Measurements from ENCODE around the gene CLPX. TPM values are rescaled to one million over a fixed set of nuclear protein-coding genes. Genes with fewer than 3 reads are reported as not detected.

Gene CLPX
- polyA plus RNA-seq, 1 experiment: 13.3 TPM

DNA sequence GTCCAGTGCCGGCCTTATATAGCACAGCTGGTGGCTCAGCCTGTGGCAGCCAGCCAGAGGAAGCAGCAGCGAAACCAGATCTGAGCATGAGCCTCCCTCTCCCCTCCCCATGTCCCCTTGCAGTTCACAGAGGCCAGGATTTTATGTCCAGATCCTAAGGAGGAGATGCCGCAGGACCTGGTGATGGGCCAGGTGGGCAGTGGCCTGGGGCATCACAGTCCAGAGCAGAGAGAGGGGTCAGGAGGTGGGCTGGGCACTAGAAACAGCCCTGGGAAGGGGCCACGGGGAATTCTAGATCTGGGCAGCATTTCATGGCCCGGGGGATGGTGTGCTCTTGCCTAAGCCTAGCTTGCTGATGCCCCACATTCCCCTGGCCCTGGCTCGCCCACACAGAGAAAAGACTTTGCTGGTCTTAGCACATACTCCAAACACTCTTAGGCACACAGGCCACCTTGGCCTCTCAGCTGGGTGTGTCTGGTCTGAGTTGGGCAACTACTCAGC, 26.4 kb upstream of the CLPX start:
- CTCF ChIA-PET: interaction anchor here (0.7 to 2.0 kb wide), 6 partner anchors 10 to 64 kb away, joined by 3 to 7 read pairs (median 3); no protein-coding TSS in a partner anchor
- H3K36me3 ChIP-seq (ENCODE audit: control insufficient read depth, insufficient read depth, low read length): no peaks in the 10 kb centered on the region
- POLR2A ChIA-PET: no interaction called here
- no peak overlapping the region for H3K4me3 ChIP-seq (ENCODE audit: low read depth, low read length)
- TF ChIP-seq, protein P1, sequence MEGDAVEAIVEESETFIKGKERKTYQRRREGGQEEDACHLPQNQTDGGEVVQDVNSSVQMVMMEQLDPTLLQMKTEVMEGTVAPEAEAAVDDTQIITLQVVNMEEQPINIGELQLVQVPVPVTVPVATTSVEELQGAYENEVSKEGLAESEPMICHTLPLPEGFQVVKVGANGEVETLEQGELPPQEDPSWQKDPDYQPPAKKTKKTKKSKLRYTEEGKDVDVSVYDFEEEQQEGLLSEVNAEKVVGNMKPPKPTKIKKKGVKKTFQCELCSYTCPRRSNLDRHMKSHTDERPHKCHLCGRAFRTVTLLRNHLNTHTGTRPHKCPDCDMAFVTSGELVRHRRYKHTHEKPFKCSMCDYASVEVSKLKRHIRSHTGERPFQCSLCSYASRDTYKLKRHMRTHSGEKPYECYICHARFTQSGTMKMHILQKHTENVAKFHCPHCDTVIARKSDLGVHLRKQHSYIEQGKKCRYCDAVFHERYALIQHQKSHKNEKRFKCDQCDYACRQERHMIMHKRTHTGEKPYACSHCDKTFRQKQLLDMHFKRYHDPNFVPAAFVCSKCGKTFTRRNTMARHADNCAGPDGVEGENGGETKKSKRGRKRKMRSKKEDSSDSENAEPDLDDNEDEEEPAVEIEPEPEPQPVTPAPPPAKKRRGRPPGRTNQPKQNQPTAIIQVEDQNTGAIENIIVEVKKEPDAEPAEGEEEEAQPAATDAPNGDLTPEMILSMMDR (IDR thresholded peaks at IDR 0.05; ENCODE audit: insufficient read depth, low read depth, low read length): no peak
- peaks cover 3% of the 10 kb centered on the region for H3K27me3 ChIP-seq (ENCODE audit: control insufficient read depth, insufficient read depth, low read length)
- no peak for DNase-seq (ENCODE audit: low read depth)

DNA sequence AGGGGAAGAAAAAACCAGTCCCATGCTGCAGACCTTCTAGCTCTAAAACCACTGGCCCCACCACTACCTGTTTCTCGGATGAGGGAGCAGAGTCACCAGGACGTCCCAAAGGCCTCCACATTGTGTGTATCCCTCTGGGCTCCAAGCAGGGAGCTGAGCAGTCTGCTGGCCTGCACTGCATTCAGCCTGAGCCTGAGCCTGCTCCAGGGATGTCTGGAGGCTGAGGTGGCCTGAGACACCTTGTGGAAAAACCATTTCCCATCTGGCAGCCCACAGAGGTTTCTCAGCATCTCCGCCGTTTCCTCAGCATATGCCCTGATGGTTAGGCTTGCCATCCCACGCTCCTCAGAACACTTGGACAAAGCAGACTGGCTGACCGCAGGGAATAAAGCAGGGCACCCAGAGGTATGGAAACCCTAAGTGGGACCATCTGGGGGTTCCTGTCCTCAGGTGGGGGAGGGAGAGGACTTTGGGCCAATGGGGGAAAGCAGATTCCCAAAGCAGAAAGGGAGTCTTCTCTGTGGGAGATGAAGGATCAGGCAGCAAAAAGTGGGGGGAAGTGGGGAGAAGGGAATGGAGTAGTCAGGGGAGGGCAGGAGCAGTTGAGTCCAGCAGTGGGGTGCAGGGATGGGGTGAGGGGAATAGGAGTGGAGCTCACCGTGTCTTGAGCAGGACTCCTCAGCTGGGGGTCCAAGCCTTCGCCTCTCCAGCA, 25.8 kb upstream of the CLPX start, which contains the start of gene CILP:
Gene CILP (minus strand): TSS at position 704 of the 712 bp plus-strand sequence. CDS start 1,718 bp downstream, outside the sequence.
- Histone ChIP-seq H3K4me3 (ENCODE audit: low read depth, low read length) (no peak within 1 kb of the TSS), H3K27me3 (ENCODE audit: control insufficient read depth, insufficient read depth, low read length) (peaks cover 3% of the 10 kb centered on the region), H3K36me3 (ENCODE audit: control insufficient read depth, insufficient read depth, low read length) (no peaks in the 10 kb centered on the region)
- TF ChIP-seq, protein P1 (IDR thresholded peaks at IDR 0.05; ENCODE audit: insufficient read depth, low read depth, low read length): no peak
- no peak for DNase-seq (ENCODE audit: low read depth)
- ChIA-PET CTCF (interaction anchor here (1.4 to 3.7 kb wide), 3 partner anchors 9 to 64 kb away, joined by 3 to 17 read pairs (median 7); no protein-coding TSS in a partner anchor), POLR2A (no interaction called here)

DNA sequence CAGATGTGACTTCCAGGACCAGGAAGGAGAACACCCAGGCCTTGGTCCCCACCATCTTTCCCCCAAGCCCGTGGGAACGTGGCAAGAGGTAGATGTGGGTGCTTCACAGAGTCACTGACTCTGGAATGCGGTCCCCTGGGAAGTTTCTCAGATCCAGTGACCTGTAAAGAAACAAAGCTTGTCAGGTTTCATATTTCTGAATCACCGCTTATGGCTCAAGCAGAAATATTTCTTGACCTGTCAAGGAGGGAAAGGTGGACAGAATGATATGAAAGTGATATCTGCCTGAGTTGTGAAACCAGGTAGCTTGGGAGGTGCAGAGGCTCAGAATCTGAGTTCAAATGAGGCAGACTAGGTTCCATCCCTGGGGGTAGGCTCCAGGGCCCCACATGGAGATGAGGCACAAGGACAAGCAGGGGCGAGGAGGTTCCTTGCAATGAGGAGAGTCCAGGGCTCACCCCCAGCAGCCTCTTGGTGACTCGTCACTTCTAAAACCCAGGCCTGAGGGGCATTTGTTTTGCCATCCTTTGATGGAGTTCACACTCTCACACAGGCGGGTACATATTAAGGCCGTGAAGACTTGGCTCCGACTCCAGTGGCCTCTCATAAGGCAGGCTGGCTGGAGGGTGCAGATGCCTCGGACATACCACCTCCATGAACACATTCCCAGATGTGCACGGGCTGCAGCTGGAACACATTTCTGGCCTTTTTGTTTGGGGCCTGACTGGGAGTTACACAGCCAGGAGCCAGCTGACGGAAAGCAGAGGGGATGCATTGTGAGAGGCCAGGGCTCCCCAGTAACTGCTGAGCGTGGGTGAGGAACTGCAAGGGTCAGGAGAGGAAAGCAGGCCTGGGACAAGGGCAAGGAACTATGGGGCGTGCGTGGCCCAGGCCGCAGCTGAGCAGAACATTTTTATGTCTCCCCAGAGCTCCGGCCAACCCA, 24.8 kb upstream of the CLPX start:
- no peak for DNase-seq (ENCODE audit: low read depth)
- peaks cover 3% of the 10 kb centered on the region for H3K27me3 ChIP-seq (ENCODE audit: control insufficient read depth, insufficient read depth, low read length)
- ChIA-PET CTCF (interaction anchor here (1.4 to 3.7 kb wide), 3 partner anchors 8 to 61 kb away, joined by 3 to 17 read pairs (median 3); no protein-coding TSS in a partner anchor), POLR2A (interaction anchor here (0.6 kb wide), 1 partner anchor 11 kb away, joined by 3 read pairs; no protein-coding TSS in a partner anchor)
- H3K36me3 ChIP-seq (ENCODE audit: control insufficient read depth, insufficient read depth, low read length): no peaks in the 10 kb centered on the region
- TF ChIP-seq, protein P1 (IDR thresholded peaks at IDR 0.05; ENCODE audit: insufficient read depth, low read depth, low read length): no peak
- H3K4me3 ChIP-seq (ENCODE audit: low read depth, low read length): no peak overlapping the region

DNA sequence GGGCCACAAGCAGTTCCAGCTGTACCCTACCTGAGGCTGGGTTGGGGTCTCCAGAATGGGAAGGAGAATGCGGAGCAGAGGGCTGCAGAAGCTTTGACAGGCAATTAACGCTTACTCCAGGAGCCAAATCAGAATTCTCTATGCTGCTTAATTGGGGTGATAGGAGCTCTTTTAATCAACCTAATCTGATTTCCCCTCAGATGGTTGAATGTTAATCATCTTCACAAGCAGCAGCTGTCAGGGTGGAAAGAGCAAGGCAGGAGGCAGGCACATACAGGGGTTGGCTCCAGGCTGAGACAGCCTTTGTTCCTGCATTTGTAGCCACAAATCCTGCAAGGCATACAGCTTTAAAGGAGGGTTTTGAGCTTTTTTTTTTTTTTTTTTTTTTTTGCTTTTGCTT, 23.5 kb upstream of the CLPX start:
- no peaks in the 10 kb centered on the region for H3K36me3 ChIP-seq (ENCODE audit: control insufficient read depth, insufficient read depth, low read length)
- no peak overlapping the region for H3K4me3 ChIP-seq (ENCODE audit: low read depth, low read length)
- DNase-seq (ENCODE audit: low read depth): no peak
- H3K27me3 ChIP-seq (ENCODE audit: control insufficient read depth, insufficient read depth, low read length): peaks cover 7% of the 10 kb centered on the region
- TF ChIP-seq, protein P1 (IDR thresholded peaks at IDR 0.05; ENCODE audit: insufficient read depth, low read depth, low read length): no peak
- ChIA-PET POLR2A (interaction anchor here (0.6 to 1.1 kb wide), 2 partner anchors 78 to 284 kb away, joined by 3 to 11 read pairs; partner anchors contain the start of gene PARP16), CTCF (interaction anchor here (0.7 to 3.7 kb wide), 6 partner anchors 8 to 191 kb away, joined by 3 to 17 read pairs (median 3); partner anchors contain the start of gene PARP16)

Data from BJ (cell line).